HEK293 (cell line): ENCODE results near the gene ERBB4.

ENCODE experiments used
- CTCF ChIA-PET: fragments of 350-600 bp; formaldehyde crosslinking; extraction: SDS; loops from one replicate; lab custom pipeline; 2021; ENCODE audit warnings: antibody characterized with exemption; lab: Yijun Ruan, JAX
- POLR2A ChIA-PET: fragments of 300-600 bp; formaldehyde crosslinking; extraction: SDS; loops from one replicate; lab custom pipeline; 2020; ENCODE audit warnings: antibody characterized with exemption, inconsistent platforms; lab: Yijun Ruan, JAX
- H3K27ac ChIP-seq: fragments of 200-500 bp; sonication (Bioruptor generic); 2 replicates; pipeline ENCODE4 v1.5.1; 2014; ENCODE audit warnings: low read depth, low read length, control low read depth, inconsistent platforms; ENCODE audit errors: extremely low read depth
- H3K36me3 ChIP-seq, 2 experiments: fragments of 200-500 bp in 1 of 2; sonication (Bioruptor generic) in 1 of 2; 1 replicate in 1 of 2; 2 replicates in 1 of 2; pipeline ENCODE4 v1.5.1; 2014 to 2017; ENCODE audit warnings: inconsistent platforms in 2 of 2, low read length in 2 of 2; ENCODE audit not compliant: control insufficient read depth in 2 of 2, insufficient read depth in 1 of 2
- H3K4me1 ChIP-seq: fragments of 200-500 bp; sonication (Bioruptor generic); 2 replicates; pipeline ENCODE4 v1.5.1; 2014; ENCODE audit warnings: mild to moderate bottlenecking, low read length, inconsistent platforms; ENCODE audit not compliant: control insufficient read depth, insufficient read depth
- H3K4me3 ChIP-seq: 2 replicates; pipeline ENCODE4 v1.5.1; 2011; ENCODE audit warnings: low read depth, mild to moderate bottlenecking, control low read depth, low read length, moderate library complexity
- H3K9me3 ChIP-seq: fragments of 200-500 bp; sonication (Bioruptor generic); 2 replicates; pipeline ENCODE4 v1.5.1; 2014; ENCODE audit warnings: low read depth, low read length, inconsistent platforms; ENCODE audit not compliant: control insufficient read depth, insufficient read depth
- BCL11B ChIP-seq: fragments of 450-650 bp; formaldehyde crosslinking; IDR thresholded peaks from 2 replicates; pipeline ENCODE4 v1.5.1; 2016; ENCODE audit warnings: low read depth, missing biosample characterization, missing genetic modification characterization
- GLIS2 ChIP-seq: fragments of 450-650 bp; formaldehyde crosslinking; IDR thresholded peaks from 2 replicates; pipeline ENCODE4 v1.5.1; 2016; ENCODE audit warnings: missing biosample characterization, missing genetic modification characterization
- IKZF3 ChIP-seq: fragments of 450-650 bp; IDR thresholded peaks from 2 replicates; pipeline ENCODE4 v1.5.0; 2018; ENCODE audit warnings: missing biosample characterization, mild to moderate bottlenecking, missing genetic modification characterization, moderate library complexity
- KLF7 ChIP-seq: fragments of 450-650 bp; formaldehyde crosslinking; IDR thresholded peaks from 2 replicates; pipeline ENCODE4 v1.5.1; 2016; ENCODE audit warnings: missing biosample characterization, missing genetic modification characterization, borderline replicate concordance
- KLF8 ChIP-seq: fragments of 450-650 bp; formaldehyde crosslinking; IDR thresholded peaks from 2 replicates; pipeline ENCODE4 v1.5.1; 2016; ENCODE audit warnings: missing biosample characterization, missing genetic modification characterization
- KLF9 ChIP-seq: fragments of 450-650 bp; formaldehyde crosslinking; IDR thresholded peaks from 2 replicates; pipeline ENCODE4 v1.5.1; 2016; ENCODE audit warnings: missing biosample characterization, missing genetic modification characterization, low read depth
- PRDM1 ChIP-seq: fragments of 450-650 bp; formaldehyde crosslinking; IDR thresholded peaks from 2 replicates; pipeline ENCODE4; 2016; ENCODE audit warnings: missing biosample characterization, missing genetic modification characterization
- PRDM10 ChIP-seq: fragments of 450-650 bp; formaldehyde crosslinking; IDR thresholded peaks from 2 replicates; pipeline ENCODE4 v1.5.1; 2016; ENCODE audit warnings: missing biosample characterization, missing genetic modification characterization
- SP3 ChIP-seq: fragments of 450-650 bp; formaldehyde crosslinking; IDR thresholded peaks from 2 replicates; pipeline ENCODE4 v1.5.1; 2016; ENCODE audit warnings: missing biosample characterization, missing genetic modification characterization
- YY1 ChIP-seq: fragments of 450-650 bp; formaldehyde crosslinking; IDR thresholded peaks from 2 replicates; pipeline ENCODE4 v1.5.1; 2018; ENCODE audit warnings: missing biosample characterization, missing genetic modification characterization
- ZBTB11 ChIP-seq: fragments of 450-650 bp; formaldehyde crosslinking; conservative IDR thresholded peaks from 2 replicates; pipeline ENCODE4 v1.5.1; 2016; ENCODE audit warnings: low read depth, missing biosample characterization, missing genetic modification characterization
- ZBTB6 ChIP-seq: fragments of 450-650 bp; formaldehyde crosslinking; IDR thresholded peaks from 2 replicates; pipeline ENCODE4 v1.5.1; 2017; ENCODE audit warnings: missing biosample characterization, missing genetic modification characterization
- ZFP69B ChIP-seq: fragments of 450-650 bp; formaldehyde crosslinking; IDR thresholded peaks from 2 replicates; pipeline ENCODE4 v1.5.1; 2016; ENCODE audit warnings: missing biosample characterization, missing genetic modification characterization
- ZNF16 ChIP-seq: fragments of 450-650 bp; formaldehyde crosslinking; IDR thresholded peaks from 2 replicates; pipeline ENCODE4 v1.5.1; 2016; ENCODE audit warnings: low read depth, missing biosample characterization, missing genetic modification characterization
- ZNF239 ChIP-seq: fragments of 450-650 bp; formaldehyde crosslinking; IDR thresholded peaks from 2 replicates; pipeline ENCODE4 v1.5.1; 2016; ENCODE audit warnings: missing biosample characterization, missing genetic modification characterization
- ZNF335 ChIP-seq: fragments of 450-650 bp; formaldehyde crosslinking; conservative IDR thresholded peaks from 2 replicates; pipeline ENCODE4 v1.5.1; 2016; ENCODE audit warnings: missing biosample characterization, missing genetic modification characterization
- ZNF449 ChIP-seq: fragments of 450-650 bp; formaldehyde crosslinking; IDR thresholded peaks from 2 replicates; pipeline ENCODE4 v1.5.1; 2017; ENCODE audit warnings: missing biosample characterization, mild to moderate bottlenecking, missing genetic modification characterization, moderate library complexity
- ZNF629 ChIP-seq: fragments of 450-650 bp; formaldehyde crosslinking; IDR thresholded peaks from 2 replicates; pipeline ENCODE4 v1.5.1; 2017; ENCODE audit warnings: missing biosample characterization, missing genetic modification characterization
- ZNF692 ChIP-seq: fragments of 450-650 bp; formaldehyde crosslinking; IDR thresholded peaks from 2 replicates; pipeline ENCODE4 v1.5.1; 2016; ENCODE audit warnings: missing biosample characterization, missing genetic modification characterization

ERBB4 gene

GRCh38 chr2:212540341-212540740 lies 1.7 kb upstream of the ERBB4 start:
- Histone ChIP-seq H3K27ac (no peak overlapping the region), H3K4me3 (no peak overlapping the region), H3K9me3 (no peaks in the 10 kb centered on the region), H3K4me1 (peaks cover 4% of the 10 kb centered on the region; the same call in 1 of the 2 replicates), H3K36me3 (no peaks in the 10 kb centered on the region)
- CTCF ChIA-PET, result interaction anchor here (0.6 kb wide), 1 partner anchor 9 kb away, joined by 3 read pairs; no protein-coding TSS in a partner anchor
- TF ChIP-seq PRDM1 (tag by site-specific recombination) (peak; percentile 69), ZNF16 (no peak), ZNF449 (tag by site-specific recombination) (peak; percentile 69; the same call in 1 of the 2 replicates), ZBTB6 (tag by site-specific recombination) (peak; percentile 86), ZNF692 (tag by site-specific recombination) (no peak), ZNF335 (peak; percentile 46; the same call in 1 of the 2 replicates)
- POLR2A ChIA-PET, result no interaction called here

GRCh38 chr2:212539072-212539880 lies 674 bp upstream of the ERBB4 start:
- peak overlapping the region; percentile 92; the same call in 1 of the 2 replicates for H3K27ac ChIP-seq
- POLR2A ChIA-PET, result interaction anchor here (0.6 to 0.7 kb wide), 6 partner anchors 154 to 807 kb away, joined by 3 to 4 read pairs (median 4); no protein-coding TSS in a partner anchor
- TF ChIP-seq IKZF3 (peak; percentile 93), ZNF449 (tag by site-specific recombination) (no peak), ZNF629 (tag by site-specific recombination) (0 out of 2 replicates have a peak, but pooled peaks have one; percentile 16), ZBTB11 (0 out of 2 replicates have a peak, but pooled peaks have one; percentile 12), SP3 (tag by site-specific recombination) (peak; percentile 32; the same call in 1 of the 2 replicates), ZFP69B (no peak), ZNF239 (tag by site-specific recombination) (no peak), KLF8 (tag by site-specific recombination) (peak; percentile 49), KLF9 (tag by site-specific recombination) (peak; percentile 48; the same call in 1 of the 2 replicates), KLF7 (peak; percentile 62; the same call in 1 of the 2 replicates), YY1 (tag by site-specific recombination) (no peak), PRDM10 (peak; percentile 56), PRDM1 (tag by site-specific recombination) (peak; percentile 81; the same call in 1 of the 2 replicates), BCL11B (tag by site-specific recombination) (no peak), GLIS2 (tag by site-specific recombination) (0 out of 2 replicates have a peak, but pooled peaks have one; percentile 22)

More at GRCh38 chr2:212539072-212539880, 674 bp upstream of the ERBB4 start:
- CTCF ChIA-PET, result interaction anchor here (0.6 kb wide), 1 partner anchor 10 kb away, joined by 3 read pairs; no protein-coding TSS in a partner anchor
- no peaks in the 10 kb centered on the region for H3K9me3 ChIP-seq
- peak overlapping the region; percentile 76 for H3K4me3 ChIP-seq
- H3K36me3 ChIP-seq, result no peaks in the 10 kb centered on the region
- peaks cover 6% of the 10 kb centered on the region for H3K4me1 ChIP-seq
